ENCODE measurements around the gene PLA2G2F.

The PLA2G2F gene

GRCh38 chr1:20188455-20188817 lies 49.3 kb downstream of the PLA2G2F start:
- no peak overlapping the region for H3K27ac ChIP-seq (replicated peaks)
- no peak overlapping the region for H3K4me3 ChIP-seq (replicated peaks; ENCODE audit: insufficient read depth, low read length)
- H3K27me3 ChIP-seq (ENCODE audit: insufficient read depth, poor library complexity, severe bottlenecking), result no peaks in the 10 kb centered on the region
- TF ChIP-seq REST (IDR thresholded peaks at IDR 0.05; ENCODE audit: insufficient replicate concordance, low read depth) (no peak), SPI1 (IDR thresholded peaks at IDR 0.05; ENCODE audit: borderline replicate concordance, low read depth) (no peak), POLR2AphosphoS5 (IDR thresholded peaks at IDR 0.05; ENCODE audit: low read depth) (no peak), GABPA (IDR thresholded peaks at IDR 0.05; ENCODE audit: low read depth) (no peak), CTCF (IDR thresholded peaks at IDR 0.05; ENCODE audit: insufficient read depth, low read length) (no peak)
- DNase-seq (ENCODE audit: low read depth in 1 of 2, low spot score in 1 of 2), result no peak

GRCh38 chr1:20189664-20190063 lies 50.5 kb downstream of the PLA2G2F start:
- H3K27me3 ChIP-seq (ENCODE audit: insufficient read depth, poor library complexity, severe bottlenecking), result no peaks in the 10 kb centered on the region
- DNase-seq (ENCODE audit: low read depth in 1 of 2, low spot score in 1 of 2), result no peak
- TF ChIP-seq CTCF (IDR thresholded peaks at IDR 0.05; ENCODE audit: insufficient read depth, low read length) (no peak), REST (IDR thresholded peaks at IDR 0.05; ENCODE audit: insufficient replicate concordance, low read depth) (no peak), SPI1 (IDR thresholded peaks at IDR 0.05; ENCODE audit: borderline replicate concordance, low read depth) (no peak)
- H3K4me3 ChIP-seq (replicated peaks; ENCODE audit: insufficient read depth, low read length), result no peak overlapping the region
- H3K27ac ChIP-seq (replicated peaks), result no peak overlapping the region

GRCh38 chr1:20190256-20191160 lies 51.4 kb downstream of the PLA2G2F start:
- H3K27me3 ChIP-seq (ENCODE audit: insufficient read depth, poor library complexity, severe bottlenecking), result no peaks in the 10 kb centered on the region
- no peak overlapping the region for H3K27ac ChIP-seq (replicated peaks)
- DNase-seq (ENCODE audit: low read depth in 1 of 2, low spot score in 1 of 2), result no peak
- H3K4me3 ChIP-seq (replicated peaks; ENCODE audit: insufficient read depth, low read length), result no peak overlapping the region
- TF ChIP-seq CTCF (IDR thresholded peaks at IDR 0.05; ENCODE audit: insufficient read depth, low read length) (no peak), REST (IDR thresholded peaks at IDR 0.05; ENCODE audit: insufficient replicate concordance, low read depth) (no peak), GABPA (IDR thresholded peaks at IDR 0.05; ENCODE audit: low read depth) (no peak), SPI1 (IDR thresholded peaks at IDR 0.05; ENCODE audit: borderline replicate concordance, low read depth) (no peak), POLR2AphosphoS5 (IDR thresholded peaks at IDR 0.05; ENCODE audit: low read depth) (no peak)

Data from HL-60 (cell line).